Karpas-422 (cell line): ENCODE data around the gene C1QL4. TPM values are rescaled to one million over a fixed set of nuclear protein-coding genes. Genes with fewer than 3 reads are reported as not detected.
"Not testable (repeated sequence)": the region's sequence is repeated elsewhere in the genome, so short reads cannot be mapped to it uniquely, and the experiment has no call there.

Source experiments
- DNase-seq: peaks from one replicate; pipeline ENCODE4 v3.0.0-alpha.2; 2015
- H2AFZ ChIP-seq: fragments of 200-600 bp; sonication (generic); 2 replicates; pipeline ENCODE4 v1.6.1; 2014; ENCODE audit warnings: antibody characterized with exemption, low read length, mixed read lengths
- H3K27ac ChIP-seq: fragments of 200-600 bp; sonication (generic); 2 replicates; pipeline ENCODE4 v1.5.1; 2014; ENCODE audit warnings: mild to moderate bottlenecking, low read length, moderate library complexity
- H3K27me3 ChIP-seq: fragments of 200-600 bp; sonication (generic); 2 replicates; pipeline ENCODE4 v1.6.1; 2014; ENCODE audit warnings: low read length, mixed read lengths
- H3K36me3 ChIP-seq: fragments of 200-600 bp; sonication (generic); 2 replicates; pipeline ENCODE4 v1.6.1; 2014; ENCODE audit warnings: low read length, mixed read lengths; ENCODE audit not compliant: insufficient read depth
- H3K4me1 ChIP-seq: fragments of 200-600 bp; sonication (generic); 2 replicates; pipeline ENCODE4 v1.6.1; 2014; ENCODE audit warnings: mild to moderate bottlenecking, low read length, mixed read lengths
- H3K4me2 ChIP-seq: fragments of 200-600 bp; sonication (generic); 2 replicates; pipeline ENCODE4 v1.6.1; 2014; ENCODE audit warnings: low read length, low read depth, mild to moderate bottlenecking; ENCODE audit not compliant: poor library complexity, severe bottlenecking
- H3K4me3 ChIP-seq: fragments of 200-600 bp; sonication (generic); 2 replicates; pipeline ENCODE4 v1.5.1; 2014; ENCODE audit warnings: mild to moderate bottlenecking, antibody characterized with exemption, low read length, mixed read lengths
- H3K79me2 ChIP-seq: fragments of 200-600 bp; sonication (generic); 2 replicates; pipeline ENCODE4 v1.6.1; 2014; ENCODE audit warnings: mild to moderate bottlenecking, low read length, mixed read lengths
- H3K9ac ChIP-seq: fragments of 200-600 bp; sonication (generic); 2 replicates; pipeline ENCODE4 v1.6.0; 2014; ENCODE audit warnings: low read length
- H3K9me2 ChIP-seq: fragments of 200-600 bp; sonication (generic), shearing (Covaris generic); replicated peaks from 2 replicates; pipeline ENCODE4 v1.6.0; 2014; ENCODE audit warnings: mild to moderate bottlenecking, low read length, moderate library complexity; ENCODE audit not compliant: insufficient read depth
- H3K9me3 ChIP-seq: fragments of 300-700, 200-600 bp; sonication (generic); 2 replicates; pipeline ENCODE4 v1.6.1; 2014; ENCODE audit warnings: low read length, mixed read lengths
- H4K20me1 ChIP-seq: fragments of 200-600 bp; sonication (generic); 2 replicates; pipeline ENCODE4 v1.6.1; 2014; ENCODE audit warnings: mild to moderate bottlenecking, antibody characterized with exemption, low read length, low read depth; ENCODE audit not compliant: insufficient read depth
- total RNA-seq: library from RNA; depleted of rRNA; stranded (reverse); fragments of >200 nt; shearing (Covaris generic); gene quantifications from 2 replicates; pipeline ENCODE4 v1.2.3, GENCODE V29; 2014; ENCODE audit warnings: low replicate concordance

The C1QL4 gene
- total RNA-seq, 1 experiment from 2014 or later = not detected

DNA sequence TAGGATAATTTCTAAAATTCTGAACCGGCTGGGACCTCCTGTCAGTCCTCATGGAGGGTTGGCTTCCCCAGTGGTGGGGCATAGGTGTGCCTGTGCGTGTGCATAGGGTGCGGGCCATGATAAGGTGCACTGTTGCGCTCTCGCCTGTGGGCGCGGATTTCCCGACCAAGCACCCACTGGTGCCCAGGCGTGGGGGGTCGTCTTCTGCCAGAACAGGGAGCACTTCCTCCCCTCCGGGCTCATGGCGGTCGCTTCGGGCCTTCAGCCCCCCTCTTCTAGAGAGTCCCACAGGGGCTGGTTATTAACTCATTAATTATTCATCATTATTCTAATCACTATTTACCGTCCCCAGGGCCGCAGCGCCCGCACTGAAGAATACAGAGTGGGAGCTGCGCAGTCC, 2.8 kb downstream of the C1QL4 start:
- H3K9me3 ChIP-seq = no peaks in the 10 kb centered on the region
- H3K9me2 ChIP-seq = no peaks in the 10 kb centered on the region
- no peaks in the 10 kb centered on the region for H3K79me2 ChIP-seq
- no peak overlapping the region for H3K4me2 ChIP-seq
- H3K27me3 ChIP-seq = no peaks in the 10 kb centered on the region
- no peak for DNase-seq
- H2AFZ ChIP-seq = no peak overlapping the region
- peaks cover 5% of the 10 kb centered on the region for H3K4me1 ChIP-seq
- no peaks in the 10 kb centered on the region for H3K36me3 ChIP-seq
- no peak overlapping the region for H3K27ac ChIP-seq
- H3K9ac ChIP-seq = no peak overlapping the region
- H4K20me1 ChIP-seq = no peaks in the 10 kb centered on the region
- H3K4me3 ChIP-seq = no peak overlapping the region

DNA sequence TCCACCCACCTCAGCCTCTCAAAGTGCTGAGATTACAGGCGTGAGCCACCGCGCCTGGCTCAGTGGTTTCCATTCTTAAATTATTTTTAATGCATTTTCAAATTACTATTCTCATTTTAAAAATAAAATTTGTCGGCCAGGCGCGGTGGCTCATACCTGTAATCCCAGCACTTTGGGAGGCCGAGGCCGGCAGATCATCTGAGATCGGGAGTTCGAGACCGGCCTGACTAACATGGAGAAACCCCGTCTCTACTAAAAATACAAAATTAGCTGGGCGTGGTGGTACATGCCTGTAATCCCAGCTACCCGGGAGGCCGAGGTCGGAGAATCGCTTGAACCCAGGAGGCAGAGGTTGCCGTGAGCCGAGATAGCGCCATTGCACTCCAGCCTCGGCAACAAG, 3.2 kb downstream of the C1QL4 start:
- H3K27me3 ChIP-seq, H3K4me2 ChIP-seq, H3K27ac ChIP-seq, H3K9me2 ChIP-seq, H3K4me3 ChIP-seq, H2AFZ ChIP-seq, H3K9ac ChIP-seq, H3K4me1 ChIP-seq, DNase-seq, H3K9me3 ChIP-seq, H4K20me1 ChIP-seq, H3K79me2 ChIP-seq, H3K36me3 ChIP-seq: not testable (repeated sequence)

DNA sequence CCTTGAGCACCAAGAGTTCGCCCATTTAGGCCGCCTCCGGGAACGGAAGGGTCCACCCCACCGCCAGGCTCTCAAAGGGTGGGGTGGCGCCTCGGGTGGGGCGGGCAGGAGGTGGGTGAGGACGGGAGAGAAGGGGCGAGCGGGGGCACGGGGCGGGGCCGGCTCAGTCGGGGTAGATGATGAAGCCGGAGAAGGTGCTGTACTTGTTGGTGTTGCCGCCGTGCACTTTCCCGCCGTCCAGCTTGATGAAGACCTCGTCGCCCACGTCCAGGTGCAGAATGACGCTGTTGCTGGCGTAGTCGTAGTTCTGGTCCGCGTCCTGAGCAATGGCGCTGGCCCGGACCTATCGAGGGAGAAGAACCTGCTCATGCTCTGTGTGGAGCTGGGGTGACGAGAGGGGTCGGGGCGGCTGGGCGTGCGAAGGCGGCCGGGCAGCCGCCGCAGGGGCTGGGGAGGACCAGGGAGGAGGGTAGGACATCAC, 4.1 kb downstream of the C1QL4 start:
- Histone ChIP-seq H3K27me3 (no peaks in the 10 kb centered on the region), H3K4me2 (no peak overlapping the region)
- DNase-seq = no peak

DNA sequence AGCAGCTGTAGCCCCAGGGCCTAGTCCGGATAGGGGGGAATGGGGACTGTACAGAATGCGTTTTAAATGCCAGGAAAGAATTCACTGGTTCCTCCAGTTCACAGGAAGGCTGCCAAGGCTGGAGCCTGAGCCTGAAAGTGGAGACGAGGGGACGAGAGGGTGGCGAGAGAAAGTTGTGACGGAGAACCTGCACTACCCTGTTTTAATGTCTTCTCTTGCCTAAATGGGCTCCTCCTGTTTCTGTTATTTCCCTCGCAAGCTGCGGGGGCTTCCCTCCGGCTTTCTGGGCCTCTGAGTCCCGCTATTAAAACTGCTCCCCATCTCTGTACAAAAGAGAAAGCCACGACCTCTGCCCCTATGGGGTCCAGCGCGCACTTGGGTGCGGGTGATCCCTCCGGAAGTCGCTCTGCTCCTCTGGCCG, 4.5 kb downstream of the C1QL4 start:
- H3K9me2 ChIP-seq = no peaks in the 10 kb centered on the region
- no peak overlapping the region for H3K27ac ChIP-seq
- no peak overlapping the region for H3K9ac ChIP-seq
- peaks cover under 1% of the 10 kb centered on the region; the same call in 1 of the 2 replicates for H3K36me3 ChIP-seq
- H3K79me2 ChIP-seq = no peaks in the 10 kb centered on the region
- no peaks in the 10 kb centered on the region for H4K20me1 ChIP-seq
- H3K4me3 ChIP-seq = no peak overlapping the region
- no peak overlapping the region for H2AFZ ChIP-seq
- no peaks in the 10 kb centered on the region for H3K27me3 ChIP-seq
- no peak overlapping the region for H3K4me2 ChIP-seq
- no peaks in the 10 kb centered on the region for H3K9me3 ChIP-seq
- no peak for DNase-seq
- H3K4me1 ChIP-seq = peaks cover 3% of the 10 kb centered on the region

More for the DNA sequence above, 4.1 kb downstream of the C1QL4 start:
- H3K4me1 ChIP-seq = peaks cover 5% of the 10 kb centered on the region
- no peak overlapping the region for H3K27ac ChIP-seq
- H3K9ac ChIP-seq = no peak overlapping the region
- no peaks in the 10 kb centered on the region for H3K9me3 ChIP-seq
- no peak overlapping the region for H2AFZ ChIP-seq
- no peaks in the 10 kb centered on the region for H3K36me3 ChIP-seq
- no peaks in the 10 kb centered on the region for H3K9me2 ChIP-seq
- no peaks in the 10 kb centered on the region for H3K79me2 ChIP-seq
- no peak overlapping the region for H3K4me3 ChIP-seq
- H4K20me1 ChIP-seq = no peaks in the 10 kb centered on the region

DNA sequence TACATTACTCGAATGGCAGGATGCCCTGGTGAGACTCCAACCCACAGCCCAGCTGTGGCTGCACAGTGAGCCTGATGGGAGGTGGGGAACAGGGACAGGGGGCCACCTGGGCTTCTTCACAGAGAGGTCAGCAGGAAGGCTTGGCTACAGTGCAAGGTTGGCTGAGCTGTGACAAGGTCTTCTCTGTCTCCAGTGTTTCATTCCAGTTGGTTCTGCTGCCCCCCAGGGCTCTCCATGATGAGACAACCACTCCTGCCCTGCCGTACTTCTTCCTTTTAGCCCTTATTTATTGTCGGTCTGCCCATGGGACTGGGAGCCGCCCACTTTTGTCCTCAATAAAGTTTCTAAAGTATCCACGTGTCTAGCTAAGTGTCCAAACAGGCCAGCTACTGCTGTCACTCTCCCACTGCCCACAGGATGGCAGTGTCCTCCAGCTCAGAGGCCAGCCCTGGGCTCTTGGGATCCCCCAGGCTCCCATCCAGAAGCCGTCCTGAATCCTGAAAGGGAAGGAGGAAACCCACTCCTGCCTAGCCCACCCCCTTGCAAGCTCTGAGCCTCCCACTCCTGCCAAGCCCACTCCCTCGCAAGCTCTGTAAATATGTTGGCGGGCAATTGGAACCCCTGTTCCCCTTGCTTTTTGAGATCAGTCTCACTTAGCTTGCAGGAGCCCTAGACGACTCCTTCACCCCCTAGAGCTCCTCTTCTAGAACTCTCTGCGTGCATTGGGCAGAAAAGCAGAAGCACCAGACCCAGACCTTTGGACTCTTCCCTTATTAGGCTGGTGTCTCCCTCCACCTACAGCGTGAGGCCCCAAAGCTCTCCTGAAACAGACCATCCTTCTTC, 5.4 kb downstream of the C1QL4 start:
- Histone ChIP-seq H3K36me3 (peaks cover 4% of the 10 kb centered on the region; the same call in 1 of the 2 replicates), H4K20me1 (no peaks in the 10 kb centered on the region), H2AFZ (no peak overlapping the region), H3K4me1 (no peaks in the 10 kb centered on the region), H3K9me3 (no peaks in the 10 kb centered on the region), H3K9ac (no peak overlapping the region), H3K4me2 (no peak overlapping the region), H3K27ac (no peak overlapping the region), H3K9me2 (no peaks in the 10 kb centered on the region), H3K79me2 (no peaks in the 10 kb centered on the region), H3K4me3 (no peak overlapping the region), H3K27me3 (no peaks in the 10 kb centered on the region)
- DNase-seq = peak; percentile 61

DNA sequence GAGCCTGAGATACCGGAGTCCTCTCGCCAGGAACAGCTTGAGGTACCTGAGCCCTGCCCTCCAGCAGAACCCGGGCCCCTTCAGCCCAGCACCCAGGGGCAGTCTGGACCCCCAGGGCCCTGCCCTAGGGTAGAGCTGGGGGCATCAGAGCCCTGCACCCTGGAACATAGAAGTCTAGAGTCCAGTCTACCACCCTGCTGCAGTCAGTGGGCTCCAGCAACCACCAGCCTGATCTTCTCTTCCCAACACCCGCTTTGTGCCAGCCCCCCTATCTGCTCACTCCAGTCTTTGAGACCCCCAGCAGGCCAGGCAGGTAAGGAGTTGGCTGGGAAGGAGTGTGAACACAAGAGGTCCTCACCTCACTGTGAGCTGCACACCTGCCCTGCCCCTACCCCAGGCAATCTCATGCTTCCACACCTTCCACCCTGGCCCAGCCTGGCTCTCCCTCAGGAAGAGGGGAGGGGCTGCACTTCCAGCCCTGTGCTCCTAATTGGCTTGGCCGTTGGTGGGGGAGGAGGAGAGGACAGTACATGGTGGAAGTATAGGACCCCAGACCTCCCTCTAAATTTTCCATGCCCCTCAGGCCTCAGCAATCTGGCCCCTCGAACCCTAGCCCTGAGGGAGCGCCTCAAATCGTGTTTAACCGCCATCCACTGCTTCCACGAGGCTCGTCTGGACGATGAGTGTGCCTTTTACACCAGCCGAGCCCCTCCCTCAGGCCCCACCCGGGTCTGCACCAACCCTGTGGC, 6.2 kb downstream of the C1QL4 start:
- H4K20me1 ChIP-seq = no peaks in the 10 kb centered on the region
- H3K9me3 ChIP-seq = no peaks in the 10 kb centered on the region
- no peaks in the 10 kb centered on the region for H3K4me1 ChIP-seq
- DNase-seq = no peak
- no peak overlapping the region for H3K27ac ChIP-seq
- H3K4me2 ChIP-seq = no peak overlapping the region
- no peak overlapping the region for H3K4me3 ChIP-seq
- H2AFZ ChIP-seq = no peak overlapping the region
- no peaks in the 10 kb centered on the region for H3K27me3 ChIP-seq
- no peaks in the 10 kb centered on the region for H3K9me2 ChIP-seq
- H3K79me2 ChIP-seq = no peaks in the 10 kb centered on the region
- no peak overlapping the region for H3K9ac ChIP-seq
- H3K36me3 ChIP-seq = peaks cover 4% of the 10 kb centered on the region; the same call in 1 of the 2 replicates

DNA sequence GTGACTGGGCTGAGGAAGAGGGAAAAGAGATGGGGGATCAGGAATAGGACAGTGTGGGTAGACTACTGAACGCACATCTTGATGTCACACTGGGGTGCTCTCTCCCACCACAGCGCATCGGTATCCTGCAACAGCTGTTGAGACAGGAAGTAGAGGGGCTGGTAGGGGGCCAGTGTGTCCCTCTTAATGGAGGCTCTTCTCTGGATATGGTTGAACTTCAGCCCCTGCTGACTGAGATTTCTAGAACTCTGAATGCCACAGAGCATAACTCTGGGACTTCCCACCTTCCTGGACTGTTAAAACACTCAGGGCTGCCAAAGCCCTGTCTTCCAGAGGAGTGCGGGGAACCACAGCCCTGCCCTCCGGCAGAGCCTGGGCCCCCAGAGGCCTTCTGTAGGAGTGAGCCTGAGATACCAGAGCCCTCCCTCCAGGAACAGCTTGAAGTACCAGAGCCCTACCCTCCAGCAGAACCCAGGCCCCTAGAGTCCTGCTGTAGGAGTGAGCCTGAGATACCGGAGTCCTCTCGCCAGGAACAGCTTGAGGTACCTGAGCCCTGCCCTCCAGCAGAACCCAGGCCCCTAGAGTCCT, 6.9 kb downstream of the C1QL4 start:
- no peaks in the 10 kb centered on the region for H3K79me2 ChIP-seq
- no peak for DNase-seq
- H3K9me2 ChIP-seq = no peaks in the 10 kb centered on the region
- H3K36me3 ChIP-seq = peaks cover 10% of the 10 kb centered on the region; the same call in 1 of the 2 replicates
- H3K4me3 ChIP-seq = no peak overlapping the region
- H4K20me1 ChIP-seq = no peaks in the 10 kb centered on the region
- no peaks in the 10 kb centered on the region for H3K27me3 ChIP-seq
- no peak overlapping the region for H3K27ac ChIP-seq
- H3K9ac ChIP-seq = no peak overlapping the region
- no peak overlapping the region for H2AFZ ChIP-seq
- no peaks in the 10 kb centered on the region for H3K9me3 ChIP-seq
- H3K4me1 ChIP-seq = no peaks in the 10 kb centered on the region
- H3K4me2 ChIP-seq = no peak overlapping the region

DNA sequence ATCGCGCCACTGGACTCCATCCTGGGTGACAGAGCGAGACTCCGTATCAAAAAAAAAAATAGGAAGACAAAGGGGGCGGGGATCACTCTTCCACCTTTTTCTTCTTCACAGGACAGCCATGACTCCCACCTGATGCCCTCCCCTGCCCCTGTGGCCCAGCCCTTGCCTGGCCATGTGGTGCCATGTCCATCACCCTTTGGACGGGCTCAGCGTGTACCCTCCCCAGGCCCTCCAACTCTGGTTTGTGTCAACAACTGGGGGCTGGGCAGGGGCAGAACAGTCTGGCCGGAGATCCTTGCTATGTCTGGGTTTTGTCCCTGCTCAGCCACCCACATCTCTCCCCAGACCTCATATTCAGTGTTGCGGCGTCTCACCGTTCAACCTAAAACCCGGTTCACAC, 8.2 kb downstream of the C1QL4 start:
- Histone ChIP-seq H3K9me2 (no peaks in the 10 kb centered on the region), H3K27ac (no peak overlapping the region), H3K4me1 (peaks cover 7% of the 10 kb centered on the region), H3K4me2 (no peak overlapping the region), H3K9ac (no peak overlapping the region), H3K79me2 (peaks cover 7% of the 10 kb centered on the region), H3K4me3 (no peak overlapping the region), H3K36me3 (peaks cover 10% of the 10 kb centered on the region; the same call in 1 of the 2 replicates), H2AFZ (no peak overlapping the region), H3K27me3 (no peaks in the 10 kb centered on the region), H4K20me1 (no peaks in the 10 kb centered on the region), H3K9me3 (no peaks in the 10 kb centered on the region)
- no peak for DNase-seq
